ENCODE measurements around the gene PHEX. TPM values are rescaled to one million over a fixed set of nuclear protein-coding genes. Genes with fewer than 3 reads are reported as not detected.

The PHEX gene
- total RNA-seq, 1 donor from 2014 or later, result 0.48 TPM

DNA sequence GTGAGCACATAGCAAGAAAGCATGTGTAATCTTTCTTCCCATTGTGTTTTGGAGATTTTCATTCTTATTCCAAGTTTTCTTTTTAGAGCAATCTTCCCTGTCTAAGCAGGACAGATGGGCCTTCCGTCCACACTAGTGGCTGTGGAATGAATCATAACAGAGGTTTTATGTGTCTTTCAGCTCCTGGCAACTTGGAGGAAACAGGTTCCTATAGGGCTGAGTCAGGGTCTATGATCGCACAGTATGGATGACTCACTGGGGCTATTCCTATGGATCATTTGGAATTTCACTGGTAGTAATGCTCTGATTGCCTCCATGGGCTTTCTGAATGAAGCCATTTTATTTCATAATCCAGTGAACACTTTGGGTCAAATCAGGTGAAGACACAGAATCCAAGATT lies 188.8 kb downstream of the PHEX start:
- H3K36me3 Mint-ChIP-seq (ENCODE audit: insufficient read depth), result no peaks in the 10 kb centered on the region
- no peak for DNase-seq (ENCODE audit: low spot score, unreplicated experiment)
- no peaks in the 10 kb centered on the region for H3K27me3 Mint-ChIP-seq
- no peak overlapping the region for H3K27ac Mint-ChIP-seq
- H3K9me3 Mint-ChIP-seq (ENCODE audit: low read depth), result peaks cover 2% of the 10 kb centered on the region
- H3K4me3 Mint-ChIP-seq (ENCODE audit: low read depth), result no peak overlapping the region
- TF ChIP-seq, protein P1, sequence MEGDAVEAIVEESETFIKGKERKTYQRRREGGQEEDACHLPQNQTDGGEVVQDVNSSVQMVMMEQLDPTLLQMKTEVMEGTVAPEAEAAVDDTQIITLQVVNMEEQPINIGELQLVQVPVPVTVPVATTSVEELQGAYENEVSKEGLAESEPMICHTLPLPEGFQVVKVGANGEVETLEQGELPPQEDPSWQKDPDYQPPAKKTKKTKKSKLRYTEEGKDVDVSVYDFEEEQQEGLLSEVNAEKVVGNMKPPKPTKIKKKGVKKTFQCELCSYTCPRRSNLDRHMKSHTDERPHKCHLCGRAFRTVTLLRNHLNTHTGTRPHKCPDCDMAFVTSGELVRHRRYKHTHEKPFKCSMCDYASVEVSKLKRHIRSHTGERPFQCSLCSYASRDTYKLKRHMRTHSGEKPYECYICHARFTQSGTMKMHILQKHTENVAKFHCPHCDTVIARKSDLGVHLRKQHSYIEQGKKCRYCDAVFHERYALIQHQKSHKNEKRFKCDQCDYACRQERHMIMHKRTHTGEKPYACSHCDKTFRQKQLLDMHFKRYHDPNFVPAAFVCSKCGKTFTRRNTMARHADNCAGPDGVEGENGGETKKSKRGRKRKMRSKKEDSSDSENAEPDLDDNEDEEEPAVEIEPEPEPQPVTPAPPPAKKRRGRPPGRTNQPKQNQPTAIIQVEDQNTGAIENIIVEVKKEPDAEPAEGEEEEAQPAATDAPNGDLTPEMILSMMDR (IDR thresholded peaks at IDR 0.05; ENCODE audit: unreplicated experiment), result no peak
- no peaks in the 10 kb centered on the region for H3K4me1 Mint-ChIP-seq (ENCODE audit: low read depth)

DNA sequence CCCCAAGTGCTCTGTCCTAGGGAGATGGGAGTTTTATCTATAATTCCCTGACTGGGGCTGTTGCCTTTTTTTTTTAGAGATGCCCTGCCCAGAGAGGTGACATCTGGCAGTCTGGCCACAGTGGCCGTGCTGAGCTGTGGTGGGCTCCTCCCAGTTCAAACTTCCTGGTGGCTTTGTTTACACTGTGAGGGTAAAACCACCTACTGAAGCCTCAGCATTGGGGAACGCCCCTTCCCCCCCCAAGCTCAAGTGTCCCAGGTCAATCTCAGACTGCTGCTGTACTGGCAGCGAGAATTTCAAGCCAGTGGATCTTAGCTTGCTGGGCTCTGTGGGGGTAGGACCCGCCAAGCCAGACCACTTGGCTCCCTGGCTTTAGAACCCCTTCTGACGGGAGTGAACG lies 202.3 kb downstream of the PHEX start:
- Mint-ChIP-seq H3K4me3 (ENCODE audit: low read depth) (no peak overlapping the region), H3K9me3 (ENCODE audit: low read depth) (no peaks in the 10 kb centered on the region), H3K27me3 (no peaks in the 10 kb centered on the region), H3K36me3 (ENCODE audit: insufficient read depth) (no peaks in the 10 kb centered on the region), H3K4me1 (ENCODE audit: low read depth) (peaks cover 9% of the 10 kb centered on the region), H3K27ac (no peak overlapping the region)
- no peak for DNase-seq (ENCODE audit: low spot score, unreplicated experiment)
- TF ChIP-seq, protein P1 (IDR thresholded peaks at IDR 0.05; ENCODE audit: unreplicated experiment), result no peak

- TF ChIP-seq, protein P1 (IDR thresholded peaks at IDR 0.05; ENCODE audit: unreplicated experiment), result no peak
- Mint-ChIP-seq H3K4me3 (ENCODE audit: low read depth) (no peak overlapping the region), H3K36me3 (ENCODE audit: insufficient read depth) (no peaks in the 10 kb centered on the region), H3K4me1 (ENCODE audit: low read depth) (peaks cover 4% of the 10 kb centered on the region), H3K9me3 (ENCODE audit: low read depth) (peaks cover 7% of the 10 kb centered on the region), H3K27me3 (no peaks in the 10 kb centered on the region), H3K27ac (no peak overlapping the region)
- DNase-seq (ENCODE audit: low spot score, unreplicated experiment), result no peak
Observed at GRCh38 chrX:22237479-22237878, 205.4 kb downstream of the PHEX start.

GRCh38 chrX:22246620-22247019 lies 214.5 kb downstream of the PHEX start:
- Mint-ChIP-seq H3K4me1 (ENCODE audit: low read depth) (peaks cover 3% of the 10 kb centered on the region), H3K27me3 (no peaks in the 10 kb centered on the region), H3K36me3 (ENCODE audit: insufficient read depth) (no peaks in the 10 kb centered on the region), H3K4me3 (ENCODE audit: low read depth) (no peak overlapping the region), H3K9me3 (ENCODE audit: low read depth) (peaks cover 3% of the 10 kb centered on the region), H3K27ac (no peak overlapping the region)
- DNase-seq (ENCODE audit: low spot score, unreplicated experiment), result no peak
- TF ChIP-seq, protein P1 (IDR thresholded peaks at IDR 0.05; ENCODE audit: unreplicated experiment), result no peak

DNA sequence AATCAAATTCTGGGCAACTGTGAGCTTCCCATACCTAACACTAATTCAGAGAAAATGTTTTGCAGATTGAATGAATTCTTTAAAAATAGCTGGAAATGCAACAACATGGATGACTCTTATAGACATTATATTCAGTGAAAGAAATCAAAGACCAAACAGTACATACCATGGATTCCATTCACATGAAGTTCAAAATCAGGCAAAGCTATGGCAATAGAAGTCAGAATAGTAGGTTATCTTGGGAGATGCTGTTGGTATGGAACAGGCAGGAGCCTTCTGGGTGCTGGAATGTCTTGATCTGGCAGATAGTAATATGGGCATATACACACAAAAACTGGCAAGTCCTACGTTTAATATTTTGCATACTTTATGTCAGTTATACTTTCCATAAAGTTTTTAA lies 215.0 kb downstream of the PHEX start:
- H3K36me3 Mint-ChIP-seq (ENCODE audit: insufficient read depth), result no peaks in the 10 kb centered on the region
- H3K4me1 Mint-ChIP-seq (ENCODE audit: low read depth), result peaks cover 3% of the 10 kb centered on the region
- H3K27ac Mint-ChIP-seq, result no peak overlapping the region
- DNase-seq (ENCODE audit: low spot score, unreplicated experiment), result no peak
- peaks cover 3% of the 10 kb centered on the region for H3K9me3 Mint-ChIP-seq (ENCODE audit: low read depth)
- no peaks in the 10 kb centered on the region for H3K27me3 Mint-ChIP-seq
- TF ChIP-seq, protein P1 (IDR thresholded peaks at IDR 0.05; ENCODE audit: unreplicated experiment), result no peak
- H3K4me3 Mint-ChIP-seq (ENCODE audit: low read depth), result no peak overlapping the region
